Activated naive CD4-positive, alpha-beta T cell (primary cell): Measurements from ENCODE around the gene MAML2.

Experiments used
- DNase-seq, 4 experiments: peaks; one replicate each; lab custom pipeline; 2025; lab: John Stamatoyannopoulos, UW

MAML2 gene

DNA sequence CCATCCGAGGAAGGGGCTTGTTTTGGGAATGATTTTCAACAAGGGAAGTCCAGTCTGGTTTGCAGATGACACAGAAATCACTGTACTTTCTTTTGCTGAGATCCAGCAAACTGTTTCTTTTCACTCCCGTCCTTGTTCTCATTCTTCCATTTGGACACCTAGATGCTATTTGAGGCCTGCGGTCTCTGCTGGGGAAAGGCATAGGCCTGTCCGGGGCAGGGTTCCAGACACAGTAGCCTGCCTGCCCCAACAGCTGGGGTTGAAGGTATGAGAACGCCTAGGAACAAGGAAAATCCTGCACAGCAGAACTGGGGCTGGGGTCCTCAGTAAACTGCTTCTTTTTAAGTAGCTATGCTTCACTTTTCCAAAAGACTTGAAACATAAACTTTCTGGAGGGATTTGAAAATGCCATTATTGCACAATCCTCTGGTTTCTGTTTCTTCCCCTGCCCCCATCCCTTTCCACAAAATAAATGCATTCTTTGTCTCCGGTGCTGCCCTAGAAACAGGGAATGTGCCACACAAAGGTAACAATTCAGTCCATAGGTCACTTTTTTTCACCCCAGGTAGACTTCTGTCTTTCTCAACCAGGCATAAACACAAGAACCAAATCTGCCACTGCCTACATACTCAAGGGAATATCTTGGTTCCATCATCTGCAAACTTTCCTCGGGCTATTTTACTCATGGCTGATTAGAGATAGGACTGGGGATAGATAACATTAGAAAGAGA, 244.3 kb downstream of the MAML2 start:
- no peak for DNase-seq

DNA sequence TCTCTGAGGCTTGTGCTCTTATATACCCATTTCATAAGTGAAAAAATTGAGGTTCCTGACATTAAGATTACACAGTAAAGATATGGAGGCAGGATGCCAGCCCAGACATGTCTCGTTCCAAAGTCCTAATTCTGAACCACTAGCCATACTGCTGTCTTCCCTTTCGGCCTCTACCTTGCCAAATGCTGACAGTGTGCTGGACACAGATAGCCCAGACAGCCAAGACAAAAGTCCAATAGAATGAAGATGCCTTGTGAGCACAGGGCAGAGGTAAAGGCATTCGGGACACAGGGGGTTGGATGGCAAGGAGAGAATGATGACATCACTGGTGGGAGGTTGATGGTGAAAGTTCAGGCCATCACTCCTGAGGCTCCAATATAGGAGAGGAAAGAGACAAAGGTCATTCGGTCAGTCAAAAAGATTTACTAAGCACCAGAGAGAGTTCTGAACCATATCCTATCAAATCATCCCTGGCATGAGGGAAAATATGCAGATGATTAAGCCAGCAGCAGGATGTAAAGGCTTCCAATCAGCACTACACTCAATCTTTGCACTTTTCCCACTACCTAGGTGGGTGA, 245.1 kb downstream of the MAML2 start:
- DNase-seq, result no peak

DNA sequence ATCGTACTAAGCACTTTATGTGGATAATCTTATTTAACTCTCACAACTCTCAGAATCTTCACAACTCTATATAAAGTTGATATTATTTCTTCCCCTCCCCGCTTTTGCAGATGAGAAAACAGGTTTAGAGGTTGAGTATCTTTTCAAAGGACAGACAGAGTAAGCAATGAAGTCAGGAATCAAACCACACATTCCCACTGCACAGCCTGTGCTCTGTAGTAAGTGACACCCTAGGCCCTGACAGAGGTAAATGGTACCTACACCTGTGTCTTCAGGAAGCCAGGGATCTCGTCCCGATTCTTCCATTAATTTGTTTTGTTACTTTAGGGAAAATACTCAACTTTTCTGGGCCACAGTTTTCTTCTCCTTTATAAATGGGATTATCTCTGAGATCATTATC, 246.6 kb downstream of the MAML2 start:
- DNase-seq, result no peak

DNA sequence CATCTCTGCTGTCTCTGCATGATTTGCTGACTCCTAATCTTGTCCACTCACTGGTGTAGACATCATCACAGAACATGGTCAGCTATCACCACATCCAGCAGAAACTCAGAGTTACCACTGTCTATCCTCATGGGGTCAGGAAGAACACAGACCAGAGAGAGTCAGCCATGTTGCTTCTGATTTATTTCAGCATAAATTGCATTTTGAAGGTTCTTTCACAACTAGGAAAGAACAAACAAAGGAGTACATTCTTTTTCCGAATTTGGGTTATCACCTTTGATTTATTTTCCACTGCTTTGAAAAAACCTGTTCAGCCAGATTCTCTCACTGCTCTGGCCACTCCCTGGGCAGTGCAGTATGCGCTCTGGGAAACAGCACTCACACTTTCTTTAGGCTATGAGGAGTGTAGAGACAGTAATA, 247.1 kb downstream of the MAML2 start:
- no peak for DNase-seq

DNA sequence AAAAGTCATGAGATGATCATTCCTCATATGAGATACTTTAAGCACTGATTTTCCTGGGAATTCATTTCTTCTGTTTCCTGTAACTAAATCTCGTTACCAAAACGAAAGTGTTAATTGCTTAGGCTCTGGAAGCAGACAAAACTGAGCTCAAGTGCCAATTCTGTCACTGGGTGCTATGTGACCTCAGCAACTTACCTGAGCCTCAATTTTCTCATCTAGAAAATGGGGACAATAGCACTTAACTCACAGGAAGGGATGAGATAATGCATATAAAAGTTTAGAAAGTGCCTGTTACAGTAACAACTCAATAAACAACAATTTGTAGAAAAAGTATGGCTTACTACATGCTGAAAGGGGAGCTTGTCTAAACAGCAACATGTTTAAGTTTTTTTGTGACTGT, 248.8 kb downstream of the MAML2 start:
- DNase-seq, result no peak

DNA sequence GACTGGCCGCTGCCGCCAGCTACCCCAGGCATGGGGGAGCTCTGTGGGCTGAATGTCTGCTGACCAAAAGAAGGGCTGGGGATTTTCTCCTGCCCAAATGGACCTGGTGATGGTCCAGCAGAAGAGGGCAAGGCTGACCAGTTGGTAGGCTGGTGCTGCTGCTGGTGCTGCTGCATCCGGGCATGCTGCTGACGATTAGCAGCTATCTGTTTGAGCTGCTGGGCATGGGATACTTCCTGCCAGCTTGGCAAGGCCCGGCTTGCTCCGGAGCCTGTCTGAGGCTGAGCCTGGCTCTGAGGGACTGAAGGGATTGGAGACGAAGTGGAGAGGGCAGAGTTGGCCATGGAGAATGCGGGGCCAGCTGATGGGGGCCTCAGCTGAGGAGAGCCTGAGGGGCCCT, 250.5 kb downstream of the MAML2 start:
- no peak for DNase-seq

DNA sequence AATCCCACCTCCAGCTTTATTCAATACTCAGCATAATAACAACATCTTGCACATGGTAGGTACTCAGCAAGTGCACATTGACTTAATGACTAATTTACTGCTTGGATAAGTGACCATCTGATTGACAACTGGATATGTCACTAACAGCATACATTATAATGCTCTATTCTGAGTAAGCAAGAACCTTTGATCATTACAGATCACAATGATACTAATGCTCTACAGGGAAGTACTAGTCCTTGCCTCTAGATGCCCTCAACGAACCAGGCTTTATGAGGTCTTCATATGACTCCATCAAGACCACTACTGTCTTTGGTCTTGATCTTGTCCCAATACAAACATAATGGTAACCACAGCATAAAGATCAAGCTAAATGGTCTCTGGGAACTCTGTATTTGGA, 251.5 kb downstream of the MAML2 start:
- DNase-seq, result no peak

DNA sequence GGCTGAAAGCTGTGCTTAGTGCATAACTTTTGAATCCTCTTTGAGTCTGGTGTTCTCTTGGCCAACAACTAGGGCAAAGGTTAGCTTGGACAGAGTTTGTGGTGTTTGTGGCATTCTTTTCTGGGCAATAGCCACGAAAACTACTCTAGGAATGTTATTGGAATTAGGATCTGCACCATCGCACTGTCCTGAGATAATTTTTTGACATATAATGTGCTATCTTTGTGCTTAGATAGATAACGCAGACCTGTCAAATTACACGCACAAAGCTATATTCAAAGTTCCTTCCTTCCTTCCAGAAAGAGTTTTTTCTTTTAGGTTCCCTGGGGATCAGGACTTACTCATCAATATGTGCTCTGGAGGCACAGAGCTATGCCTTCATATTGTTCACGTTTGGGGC, 252.3 kb downstream of the MAML2 start:
- DNase-seq, result no peak

DNA sequence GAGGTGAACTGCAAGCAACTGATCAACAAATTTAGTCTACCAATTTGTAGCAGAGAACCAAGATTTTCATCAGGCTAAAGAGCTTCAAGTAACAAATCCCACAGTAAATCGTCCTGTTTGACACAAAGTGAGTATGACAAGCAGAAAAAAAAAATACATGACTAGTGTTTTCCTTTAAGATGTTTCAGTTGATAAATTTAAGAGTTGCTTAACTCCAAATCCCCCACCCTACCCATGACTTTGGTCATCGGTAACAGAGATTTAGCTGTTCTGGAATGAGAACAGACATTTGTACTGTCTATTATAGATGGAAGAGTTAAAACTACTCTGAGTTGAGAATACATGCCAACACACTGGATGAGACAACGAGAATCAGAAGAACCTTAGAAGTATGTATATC, 254.1 kb downstream of the MAML2 start:
- DNase-seq, result no peak

DNA sequence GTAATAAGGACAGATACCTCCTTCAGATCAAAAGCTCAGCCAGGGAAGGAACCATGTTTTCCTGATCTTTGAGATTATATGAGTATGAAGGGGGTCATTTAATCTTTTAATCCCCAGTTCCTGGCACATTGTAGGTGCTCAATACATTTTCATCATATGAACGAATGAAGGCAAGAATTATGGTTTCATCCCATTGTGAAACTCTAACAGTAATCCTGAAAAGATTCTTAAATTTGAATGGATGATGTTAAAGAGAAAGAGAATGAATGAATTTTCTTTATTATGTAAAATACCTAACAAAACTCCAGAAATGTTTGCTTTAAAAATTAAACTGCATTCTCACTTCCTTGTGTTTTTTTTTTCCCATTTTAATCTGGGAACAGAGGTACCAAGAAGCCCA, 256.9 kb downstream of the MAML2 start:
- no peak for DNase-seq

DNA sequence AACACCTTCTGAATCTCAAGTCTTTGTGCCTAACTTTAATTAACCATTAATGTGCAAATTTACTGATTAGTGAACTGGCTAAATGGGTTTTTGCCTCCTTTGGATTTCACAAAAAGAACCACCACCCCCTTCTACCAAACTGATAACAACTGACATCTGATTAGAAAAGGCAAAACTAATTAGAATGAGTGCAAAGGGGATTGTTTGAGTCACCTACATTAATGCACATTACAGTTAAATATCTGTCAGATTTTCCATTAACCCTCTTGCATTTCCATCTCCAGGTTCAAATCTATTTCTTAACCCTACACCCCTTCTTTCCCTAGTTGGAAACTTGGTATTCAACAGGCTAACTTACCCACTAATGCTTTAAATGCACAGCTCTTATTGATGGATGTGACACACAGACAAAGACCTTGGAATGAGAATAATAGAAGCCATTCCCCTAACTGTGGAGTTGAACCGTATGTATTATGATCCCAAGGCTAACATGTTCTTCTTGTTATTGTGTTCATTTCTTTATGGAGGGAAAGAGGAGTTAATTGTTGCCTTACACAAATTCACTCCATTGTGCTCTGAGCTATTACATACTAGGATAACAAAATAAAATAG, 257.6 kb downstream of the MAML2 start:
- no peak for DNase-seq

DNA sequence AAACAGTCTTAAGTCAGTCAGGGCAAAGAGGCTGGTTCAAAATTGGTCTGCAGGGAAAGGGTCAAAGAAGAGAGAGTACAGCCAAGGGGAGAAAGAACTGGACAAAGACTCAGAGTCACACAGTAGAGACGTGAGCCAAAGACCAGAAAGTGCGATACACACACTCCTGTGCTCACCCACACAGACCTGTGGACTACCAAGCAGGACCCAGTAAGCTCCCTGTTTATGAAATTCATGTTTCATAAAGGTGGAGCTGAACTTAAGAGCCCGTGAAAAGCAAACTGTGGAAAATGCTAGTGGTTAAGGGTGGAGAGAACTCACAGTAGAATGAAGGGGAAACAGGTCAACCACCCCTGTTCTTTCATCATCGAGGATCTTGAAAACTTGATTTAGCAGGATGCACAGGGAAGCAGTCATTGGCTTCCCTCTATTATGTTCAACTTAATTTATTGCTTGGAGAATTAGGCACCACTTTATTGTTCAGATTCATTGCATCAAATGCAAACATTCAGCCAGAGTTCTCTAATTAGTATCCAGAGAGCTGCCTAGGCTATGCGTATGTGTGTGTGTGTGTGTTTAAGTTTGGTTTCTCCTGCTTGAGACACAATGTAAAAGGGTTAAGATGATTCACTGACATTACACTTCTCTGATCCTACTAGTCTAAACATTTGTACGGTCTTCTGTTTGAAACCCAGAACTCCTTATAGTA, 258.2 kb downstream of the MAML2 start:
- no peak for DNase-seq

DNA sequence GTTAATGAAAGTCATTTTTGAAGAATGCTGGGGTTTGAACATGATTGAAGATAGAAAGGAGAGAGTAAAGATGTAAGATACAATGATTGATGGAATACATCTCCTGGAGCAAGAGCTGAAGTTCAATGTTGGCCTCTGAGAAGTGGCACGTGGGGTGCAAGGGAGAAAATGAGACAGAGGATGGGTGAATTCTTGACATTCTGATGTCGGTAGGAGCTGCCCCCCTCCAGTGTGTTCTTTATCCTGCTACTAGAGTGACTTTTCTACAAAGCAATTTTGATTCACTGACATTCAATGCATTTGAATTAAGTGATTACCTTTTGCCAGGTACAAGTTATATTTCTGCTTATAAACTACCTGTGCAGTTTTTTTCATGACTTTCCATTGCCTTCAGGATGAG, 260.1 kb downstream of the MAML2 start:
- DNase-seq, result no peak

DNA sequence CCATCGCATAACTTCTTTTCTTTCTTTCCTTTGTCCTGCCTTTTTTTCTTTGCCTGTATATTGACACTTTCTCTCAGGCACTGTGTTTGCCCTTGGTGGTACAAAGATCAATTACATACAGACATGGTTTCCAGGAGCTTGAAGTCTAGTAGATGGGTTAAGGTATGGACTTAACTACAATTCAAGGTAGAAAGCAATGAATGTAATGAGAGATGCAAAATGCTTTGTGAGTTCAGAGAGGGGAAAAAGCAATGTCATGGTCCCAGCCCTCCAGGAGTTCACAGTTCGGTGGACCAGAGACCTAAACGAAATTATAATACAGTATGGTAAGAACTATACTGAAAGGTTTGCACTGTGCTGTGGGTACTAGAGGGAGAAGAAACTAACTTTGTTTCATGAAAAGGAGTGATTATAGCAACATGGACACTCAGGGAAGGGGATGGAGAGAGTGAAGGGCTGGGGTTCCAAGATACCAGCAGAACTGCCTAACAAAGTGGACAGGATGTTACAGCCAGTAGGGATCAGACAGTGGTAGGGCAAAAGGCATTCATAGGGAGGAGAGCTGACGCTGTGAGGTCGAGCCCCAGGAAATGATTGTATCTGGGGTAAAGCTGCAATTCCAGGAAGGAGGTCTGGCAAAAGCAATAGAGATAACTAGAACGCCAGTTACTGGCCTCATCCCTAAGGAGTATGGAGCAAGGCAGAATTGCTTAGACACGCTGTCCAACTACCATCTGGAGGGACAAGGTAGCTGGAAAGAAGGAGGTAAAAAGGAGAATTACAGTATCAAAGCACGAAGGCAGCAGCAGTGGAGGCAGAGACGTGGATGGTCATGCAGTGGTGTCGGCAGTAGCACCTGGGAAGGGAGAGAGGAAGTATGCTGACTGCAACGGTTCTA, 260.7 kb downstream of the MAML2 start:
- DNase-seq, result no peak

DNA sequence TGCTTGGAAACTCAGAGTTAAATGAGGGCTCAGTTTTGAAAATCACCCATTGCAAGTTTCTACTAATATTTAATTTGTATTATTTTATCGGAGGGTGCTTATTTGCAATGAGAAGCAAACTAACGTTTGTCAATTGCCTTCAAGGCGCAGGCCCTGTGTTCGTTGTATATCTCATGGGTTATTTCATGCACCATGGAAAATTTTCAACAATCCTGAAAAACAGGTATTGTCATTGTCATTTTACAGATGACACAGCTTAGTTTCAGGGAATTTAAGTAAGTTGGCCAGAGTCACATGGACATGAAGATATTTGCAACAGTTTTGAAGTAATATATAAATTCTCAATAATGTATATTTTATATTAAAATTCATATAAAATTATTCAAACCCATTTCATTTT, 261.4 kb downstream of the MAML2 start:
- no peak for DNase-seq

DNA sequence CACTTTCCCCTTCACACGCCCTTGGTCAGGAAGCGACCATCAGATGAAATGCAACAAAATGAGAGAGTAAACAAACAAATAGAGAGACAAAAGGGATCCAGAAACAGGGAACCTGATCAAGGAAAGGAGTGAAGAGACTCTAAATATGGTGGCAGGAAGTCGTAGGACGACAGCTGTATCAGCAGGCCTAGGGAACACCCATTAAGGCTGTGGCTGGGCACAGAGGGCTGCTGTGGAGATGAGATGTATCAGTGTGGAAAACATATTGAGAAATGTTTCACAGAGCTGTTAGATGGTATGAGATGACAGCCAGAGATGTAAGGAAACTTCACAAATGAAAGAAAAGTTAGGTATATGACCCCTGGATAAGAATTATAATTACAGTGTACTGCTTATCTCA, 263.3 kb downstream of the MAML2 start:
- DNase-seq, result no peak

DNA sequence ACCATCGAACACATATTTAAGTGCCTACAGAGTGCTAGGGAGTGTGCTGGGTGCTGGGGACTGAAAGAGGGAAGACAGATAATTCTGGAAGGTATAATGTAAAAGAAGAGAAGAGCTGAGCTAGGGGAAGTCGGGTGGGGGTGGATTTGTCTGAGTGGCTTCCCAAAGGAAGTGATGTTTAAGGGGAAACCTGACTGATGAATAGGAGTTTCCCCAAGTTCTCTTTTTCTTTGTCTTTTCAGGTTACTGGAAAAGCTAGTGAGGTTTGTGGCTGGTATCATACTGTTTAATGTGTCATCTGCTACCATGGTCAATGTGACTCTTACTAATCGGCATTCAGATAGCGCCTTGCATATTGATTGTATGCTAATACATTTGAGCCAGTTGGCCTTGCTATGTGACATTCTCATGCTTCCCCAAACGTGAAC, 267.4 kb downstream of the MAML2 start:
- no peak for DNase-seq

DNA sequence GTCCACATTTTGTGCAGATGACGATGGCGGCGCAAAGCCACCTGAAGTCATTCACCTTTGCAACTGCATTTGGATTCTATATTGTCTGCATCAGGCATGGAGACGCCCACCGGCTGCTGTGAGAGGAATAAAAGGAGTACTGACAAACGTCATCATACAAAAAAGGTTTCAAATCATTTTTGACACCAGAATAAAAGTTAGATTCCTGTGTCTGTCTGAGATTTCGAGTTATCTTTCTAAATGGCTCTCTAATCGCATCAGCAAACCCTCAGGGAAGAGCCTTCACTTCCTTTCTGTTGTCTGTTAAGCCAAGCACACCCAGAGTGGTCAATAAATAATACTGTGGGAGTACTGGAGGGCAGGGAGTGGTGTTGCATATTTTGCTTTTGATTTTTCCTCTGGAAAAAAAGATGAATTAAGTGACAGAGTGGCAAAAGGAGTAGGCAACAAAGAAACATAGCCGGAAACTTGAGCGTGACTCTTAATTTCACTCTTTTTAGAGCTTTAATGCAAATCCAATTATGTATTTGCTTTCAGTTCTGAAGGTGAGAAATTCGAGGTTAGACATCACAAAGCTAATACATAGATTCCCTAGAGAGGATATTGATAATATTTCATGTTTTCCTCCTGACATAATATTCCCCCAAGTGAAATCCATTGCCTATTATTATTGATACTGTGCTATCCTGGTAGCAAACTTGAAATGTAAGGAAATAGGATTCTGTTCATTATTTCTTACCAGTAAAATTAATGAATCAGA, 268.3 kb downstream of the MAML2 start:
- no peak for DNase-seq

DNA sequence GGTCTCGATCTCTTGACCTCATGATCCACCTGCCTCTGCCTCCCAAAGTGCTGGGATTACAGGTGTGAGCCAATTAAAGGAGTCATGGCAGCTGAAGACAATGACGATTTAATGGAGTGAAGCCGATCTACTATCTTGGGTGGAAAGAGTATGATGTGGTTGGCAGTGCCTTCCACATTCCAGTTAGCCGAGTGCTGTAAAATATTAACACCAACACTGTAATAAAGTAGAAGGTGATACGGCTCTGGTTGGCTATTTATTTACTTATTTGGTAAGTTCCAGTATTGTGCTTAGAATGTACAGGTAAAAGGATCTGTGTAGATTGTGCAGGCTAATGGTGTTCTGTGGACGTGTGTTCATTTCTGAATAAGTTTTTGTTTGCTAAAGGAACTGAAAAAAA, 269.5 kb downstream of the MAML2 start:
- DNase-seq, result no peak

DNA sequence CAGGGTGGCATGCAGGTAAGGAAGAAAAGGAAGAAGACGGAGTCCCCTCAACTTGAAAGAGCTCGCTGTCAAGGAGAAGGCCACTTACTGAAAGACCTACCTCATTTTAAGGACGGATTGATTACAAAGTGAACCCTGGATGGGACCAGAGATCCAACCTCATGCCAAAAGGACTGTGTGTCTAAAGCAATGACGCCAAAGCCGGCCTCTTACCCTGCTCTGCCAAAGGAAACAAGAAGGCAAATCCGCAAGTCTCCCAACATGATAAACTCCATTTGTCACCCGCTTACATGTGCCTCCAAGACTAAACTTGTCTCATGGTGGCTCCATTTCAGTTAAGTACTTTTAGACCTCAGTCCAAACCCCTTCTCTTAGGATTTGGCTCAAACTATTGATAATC, 270.4 kb downstream of the MAML2 start:
- no peak for DNase-seq

DNA sequence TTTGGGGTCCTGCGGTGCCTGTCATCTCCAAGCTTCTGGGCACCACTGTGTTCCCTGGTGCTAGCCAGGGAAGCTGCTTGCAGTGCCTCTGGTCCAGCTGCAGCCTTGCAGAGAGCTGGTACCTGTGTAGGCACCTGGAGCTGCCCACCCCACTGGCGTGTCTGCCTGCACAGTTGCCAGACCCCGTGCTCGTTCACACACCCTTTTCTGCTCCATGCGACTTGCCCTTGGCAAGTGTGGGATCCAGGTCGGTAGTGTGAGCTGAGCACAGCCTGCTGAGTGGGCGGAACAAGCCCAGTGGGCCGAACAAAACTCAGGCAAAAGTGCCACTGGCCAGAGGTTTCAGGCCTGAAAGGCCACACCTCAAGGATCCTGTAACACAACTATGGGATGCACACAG, 272.5 kb downstream of the MAML2 start:
- DNase-seq, result no peak
